Measurements from ENCODE around the gene MYO7A.

Gene MYO7A

DNA sequence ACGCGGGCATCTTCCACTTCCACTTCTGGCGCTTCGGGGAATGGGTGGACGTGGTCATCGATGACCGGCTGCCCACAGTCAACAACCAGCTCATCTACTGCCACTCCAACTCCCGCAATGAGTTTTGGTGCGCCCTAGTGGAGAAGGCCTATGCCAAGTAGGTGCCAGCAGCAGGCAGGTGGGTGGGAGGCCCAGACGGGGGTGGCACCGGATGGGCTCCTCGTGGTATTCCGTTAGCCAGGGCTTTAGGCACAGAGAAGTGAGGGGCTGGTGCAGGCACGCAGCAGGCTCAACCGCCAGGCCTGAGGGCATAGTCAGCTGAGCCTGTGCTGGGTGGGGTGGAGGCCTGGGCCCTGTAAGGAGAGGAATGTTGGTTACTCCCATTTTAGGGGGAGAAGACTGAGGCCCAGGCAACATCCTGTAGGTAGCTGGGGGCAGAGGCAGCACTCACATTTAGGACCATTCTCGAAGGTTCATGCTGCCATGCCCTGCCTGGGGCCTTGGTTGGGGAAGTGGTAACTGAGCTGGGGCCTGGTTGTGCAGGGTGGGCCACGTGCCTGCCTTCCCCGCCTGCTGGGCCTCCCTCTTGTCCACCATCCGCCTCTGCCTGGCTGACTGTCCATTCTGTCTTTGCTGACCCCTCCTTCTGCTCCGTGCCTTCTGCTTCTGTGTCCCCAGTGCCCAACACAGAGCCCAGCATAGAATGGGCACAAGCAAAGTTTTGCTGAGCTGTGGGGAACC is 15.2 kb upstream of the MYO7A start:
- FAIRE-seq = no peak

DNA sequence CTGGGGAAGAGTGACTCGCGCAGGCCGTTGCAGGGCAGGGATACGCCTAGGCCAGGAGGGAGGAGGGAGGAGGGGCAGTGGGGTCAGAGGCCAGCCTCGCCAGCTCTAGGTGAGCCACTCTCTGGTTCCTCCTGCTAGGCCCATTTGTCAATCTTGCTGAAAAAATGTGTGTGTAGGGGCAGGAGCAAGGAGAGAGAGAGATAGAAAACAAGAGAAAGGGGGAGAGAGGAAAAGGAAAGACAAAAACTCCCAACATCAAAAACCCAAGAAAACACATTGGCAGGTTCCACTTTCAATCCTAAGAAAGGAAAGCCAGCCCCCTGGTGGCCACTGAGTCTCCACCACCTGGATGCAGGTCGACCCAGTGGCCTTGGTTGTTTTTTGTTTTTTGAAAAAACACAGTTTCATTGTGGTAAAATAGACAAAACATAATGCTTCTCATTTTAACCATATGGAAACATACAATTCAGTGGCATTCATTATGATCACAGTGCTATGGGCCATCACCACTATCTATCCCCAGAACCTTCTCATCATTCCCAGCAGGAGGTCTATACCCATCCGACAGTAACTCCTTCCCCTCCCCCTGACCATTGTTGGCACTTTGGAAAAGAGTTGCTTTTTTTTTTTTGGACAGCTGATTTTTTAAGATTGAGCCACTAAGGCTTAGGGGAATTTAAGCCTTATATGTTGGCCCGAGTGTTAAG is 14.5 kb upstream of the MYO7A start:
- no peak for FAIRE-seq

DNA sequence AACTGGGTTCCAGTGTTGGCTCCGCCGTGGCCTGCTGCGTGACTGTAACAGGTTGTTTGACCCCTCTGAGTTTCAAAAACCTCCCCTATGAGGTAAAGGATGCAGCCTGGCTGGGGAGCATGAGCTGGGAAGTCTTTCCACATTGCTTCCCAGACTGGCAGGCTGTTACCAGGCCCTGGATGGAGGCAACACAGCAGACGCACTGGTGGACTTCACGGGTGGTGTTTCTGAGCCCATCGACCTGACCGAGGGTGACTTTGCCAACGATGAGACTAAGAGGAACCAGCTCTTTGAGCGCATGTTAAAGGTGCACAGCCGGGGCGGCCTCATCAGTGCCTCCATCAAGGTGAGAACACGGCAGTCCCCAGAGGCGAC is 14.0 kb upstream of the MYO7A start:
- FAIRE-seq = no peak

DNA sequence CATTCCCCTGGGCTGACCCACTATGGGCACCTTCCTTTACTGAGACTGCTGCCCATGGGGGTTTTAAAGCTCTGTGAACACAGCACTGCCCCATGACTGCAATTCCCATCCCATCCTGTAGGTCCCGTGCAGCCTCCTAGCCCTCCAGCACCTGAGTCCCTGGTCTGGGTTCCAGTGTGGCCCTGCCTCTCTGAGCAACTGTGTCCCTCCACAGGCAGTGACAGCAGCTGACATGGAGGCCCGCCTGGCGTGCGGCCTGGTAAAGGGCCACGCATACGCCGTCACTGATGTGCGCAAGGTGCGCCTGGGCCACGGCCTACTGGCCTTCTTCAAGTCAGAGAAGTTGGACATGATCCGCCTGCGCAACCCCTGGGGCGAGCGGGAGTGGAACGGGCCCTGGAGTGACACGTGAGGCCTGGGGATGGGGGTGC is 12.8 kb upstream of the MYO7A start:
- no peak for FAIRE-seq

DNA sequence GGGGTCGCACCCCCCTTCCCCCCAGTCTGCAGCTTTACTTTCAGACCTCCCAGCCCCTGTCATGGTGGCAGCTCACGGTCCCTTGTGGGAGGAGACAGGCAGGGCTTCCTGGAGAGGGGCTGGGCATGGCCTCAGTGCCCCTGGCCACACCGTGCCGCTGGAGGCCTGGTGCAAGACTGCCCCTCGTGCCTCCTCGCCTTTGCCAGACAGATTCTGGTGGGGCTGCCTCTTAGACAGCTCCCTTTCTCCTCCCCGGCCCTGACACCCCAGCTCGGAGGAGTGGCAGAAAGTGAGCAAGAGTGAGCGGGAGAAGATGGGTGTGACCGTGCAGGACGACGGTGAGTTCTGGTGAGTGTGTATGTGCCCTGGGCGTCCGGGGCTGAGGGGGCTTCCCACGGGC is 12.1 kb upstream of the MYO7A start:
- FAIRE-seq = no peak

DNA sequence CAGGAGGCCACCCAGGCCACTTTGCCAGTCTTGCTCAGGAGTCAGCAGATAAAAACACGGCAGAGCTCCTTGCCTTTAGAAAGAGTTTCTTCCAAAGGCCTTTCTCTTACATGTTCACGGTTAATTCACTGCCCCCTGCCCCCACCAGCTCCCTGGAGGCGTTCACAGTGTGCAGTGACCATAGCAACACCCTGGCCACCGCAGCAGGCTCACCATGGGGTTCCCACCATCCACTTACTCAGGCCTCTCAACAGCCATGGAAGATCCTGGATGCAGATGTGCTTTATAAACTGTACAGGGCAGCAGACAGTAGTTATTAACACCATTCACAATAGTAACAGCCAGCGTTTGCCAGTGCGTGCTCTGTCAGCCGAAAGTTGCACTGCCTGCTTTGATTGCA is 10.6 kb upstream of the MYO7A start:
- FAIRE-seq = no peak

DNA sequence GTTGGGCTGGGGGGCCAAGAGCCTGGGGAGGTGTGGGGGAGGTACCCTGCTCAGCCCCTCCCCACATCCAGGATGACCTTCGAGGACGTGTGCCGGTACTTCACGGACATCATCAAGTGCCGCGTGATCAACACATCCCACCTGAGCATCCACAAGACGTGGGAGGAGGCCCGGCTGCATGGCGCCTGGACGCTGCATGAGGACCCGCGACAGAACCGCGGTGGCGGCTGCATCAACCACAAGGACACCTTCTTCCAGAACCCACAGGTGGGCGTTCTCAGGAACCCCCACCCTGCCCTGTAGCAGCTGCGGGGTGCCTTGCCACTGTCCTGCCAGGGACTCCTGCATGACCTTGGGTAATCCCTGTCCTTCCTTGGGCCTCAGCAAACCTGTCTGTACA is 10.0 kb upstream of the MYO7A start:
- no peak for FAIRE-seq

DNA sequence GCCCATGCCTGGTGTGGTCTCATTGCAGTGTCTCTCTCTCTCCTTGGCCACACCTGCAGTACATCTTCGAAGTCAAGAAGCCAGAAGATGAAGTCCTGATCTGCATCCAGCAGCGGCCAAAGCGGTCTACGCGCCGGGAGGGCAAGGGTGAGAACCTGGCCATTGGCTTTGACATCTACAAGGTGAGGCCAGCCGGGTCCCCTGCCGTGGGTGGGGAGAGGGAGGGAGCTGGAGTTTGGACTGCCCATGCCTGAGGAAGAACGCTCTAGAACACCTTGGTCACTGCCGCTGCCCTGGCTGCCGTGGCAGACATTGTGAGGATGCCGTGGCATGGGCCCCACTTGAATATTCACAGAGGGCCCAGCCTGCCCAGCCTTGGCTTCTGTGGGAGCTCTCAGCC is 9.1 kb upstream of the MYO7A start:
- FAIRE-seq = no peak

DNA sequence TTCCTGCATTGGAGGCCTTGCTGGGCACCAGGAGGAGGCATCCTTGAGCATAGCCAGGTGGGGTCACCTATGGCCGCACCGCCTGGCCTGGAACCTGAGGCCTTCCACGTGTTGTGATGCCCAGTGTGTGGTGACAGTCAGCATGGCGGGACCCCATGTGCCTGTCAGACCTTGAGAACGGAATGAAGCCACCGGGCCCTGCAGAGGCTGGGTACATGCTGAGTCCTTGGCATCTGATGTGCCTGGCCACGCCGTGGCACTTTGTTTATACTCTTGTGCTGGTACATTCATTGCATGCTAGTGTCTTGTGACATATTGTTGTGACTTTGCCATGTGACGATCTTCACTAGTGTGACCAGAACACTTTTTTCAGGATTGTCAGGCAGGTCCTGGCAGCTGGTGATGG is 8.5 kb upstream of the MYO7A start:
- FAIRE-seq = no peak

DNA sequence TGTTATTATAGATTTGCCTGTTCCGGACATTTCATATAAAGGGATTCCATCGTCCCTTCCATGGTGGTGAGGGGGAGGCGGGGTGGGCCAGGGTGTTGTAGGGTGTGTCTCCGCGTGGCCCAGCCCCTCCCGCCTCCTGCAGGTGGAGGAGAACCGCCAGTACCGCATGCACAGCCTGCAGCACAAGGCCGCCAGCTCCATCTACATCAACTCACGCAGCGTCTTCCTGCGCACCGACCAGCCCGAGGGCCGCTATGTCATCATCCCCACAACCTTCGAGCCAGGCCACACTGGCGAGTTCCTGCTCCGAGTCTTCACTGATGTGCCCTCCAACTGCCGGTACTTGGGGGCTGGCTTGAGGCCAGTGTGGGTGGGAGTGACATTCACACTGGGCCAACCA is 7.5 kb upstream of the MYO7A start:
- no peak for FAIRE-seq

DNA sequence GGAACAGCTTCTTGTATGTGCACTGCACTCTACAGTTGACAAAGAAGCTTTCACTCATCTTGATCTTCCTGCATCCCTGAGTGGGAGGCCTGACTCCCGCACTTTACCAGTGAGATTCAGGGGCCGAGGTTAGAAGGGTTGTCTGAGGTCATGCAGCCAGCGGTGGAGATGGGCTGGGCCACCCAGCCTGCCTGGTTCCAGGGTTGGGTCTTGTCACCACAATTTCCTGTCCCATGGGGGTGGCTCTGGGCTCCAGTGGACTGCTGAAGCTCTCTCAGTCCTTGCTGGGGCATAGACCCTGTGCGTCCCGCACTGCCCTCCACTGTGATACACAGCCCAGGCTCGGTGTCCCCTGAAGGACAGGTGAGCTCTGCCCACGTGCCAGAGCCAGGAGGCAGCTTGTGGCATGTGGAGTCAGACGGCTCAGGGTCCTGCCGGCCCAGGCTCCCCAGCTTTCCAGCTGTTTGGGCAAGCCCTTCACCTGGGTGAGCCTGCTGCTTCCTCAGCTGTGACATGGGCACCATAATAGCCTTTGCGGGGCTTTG is 6.9 kb upstream of the MYO7A start:
- no peak for FAIRE-seq

DNA sequence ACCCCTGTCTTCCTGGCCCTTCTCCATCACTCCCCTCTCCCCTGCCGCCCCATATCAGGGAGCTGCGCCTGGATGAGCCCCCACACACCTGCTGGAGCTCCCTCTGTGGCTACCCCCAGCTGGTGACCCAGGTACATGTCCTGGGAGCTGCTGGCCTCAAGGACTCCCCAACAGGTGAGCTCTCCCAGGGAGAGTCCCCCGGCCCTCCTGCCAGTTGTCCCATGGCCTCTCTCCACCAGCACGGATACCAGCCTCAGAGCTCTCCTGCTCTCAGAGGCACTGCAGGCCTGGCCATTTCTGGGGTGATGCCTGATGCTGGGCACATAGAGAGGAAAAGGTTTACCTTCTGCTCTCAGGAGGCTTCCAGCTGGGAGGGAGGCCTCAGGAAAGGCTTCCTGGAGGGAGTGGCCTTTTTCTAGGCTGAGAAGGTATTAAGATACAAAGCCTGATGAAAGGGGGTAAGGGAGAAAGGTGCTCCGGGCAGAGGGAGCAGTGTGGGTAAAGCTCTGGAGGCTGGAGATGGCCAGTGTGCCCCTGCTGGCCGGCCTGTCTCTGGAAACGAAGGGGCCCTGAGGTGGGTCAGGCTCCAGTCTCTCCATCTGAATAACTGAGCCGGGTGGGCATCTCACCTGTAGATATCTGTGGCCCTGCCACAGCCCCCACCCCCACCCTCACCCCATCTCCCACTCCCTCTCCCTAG is 6.0 kb upstream of the MYO7A start:
- no peak for FAIRE-seq

DNA sequence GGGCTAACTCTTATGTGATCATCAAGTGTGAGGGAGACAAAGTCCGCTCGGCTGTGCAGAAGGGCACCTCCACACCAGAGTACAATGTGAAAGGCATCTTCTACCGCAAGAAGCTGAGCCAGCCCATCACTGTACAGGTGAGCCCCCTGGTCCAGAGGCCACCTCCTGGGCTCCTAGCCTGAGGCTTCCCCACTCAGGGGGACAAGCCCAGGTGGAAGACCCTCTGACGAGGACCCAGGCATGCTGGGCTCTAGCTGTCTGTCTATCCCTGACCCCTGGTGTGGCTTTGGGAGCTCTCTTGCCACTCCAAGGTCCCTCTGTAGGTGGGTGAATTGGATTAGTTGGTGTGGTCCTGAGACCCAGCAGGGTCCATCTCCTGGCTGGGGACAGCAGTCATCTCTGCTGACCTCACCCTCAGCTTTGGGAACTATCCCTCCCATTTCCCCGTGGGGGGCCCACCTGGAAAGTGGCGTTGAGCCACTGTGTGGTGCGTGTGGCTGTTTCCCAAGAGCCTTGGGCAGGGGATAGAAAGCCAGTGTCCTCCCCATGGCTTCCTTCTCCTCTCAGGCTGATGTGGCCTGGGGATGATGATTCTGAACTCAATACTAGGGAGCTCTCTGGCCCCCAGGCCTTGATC is 5.4 kb upstream of the MYO7A start:
- FAIRE-seq = no peak

DNA sequence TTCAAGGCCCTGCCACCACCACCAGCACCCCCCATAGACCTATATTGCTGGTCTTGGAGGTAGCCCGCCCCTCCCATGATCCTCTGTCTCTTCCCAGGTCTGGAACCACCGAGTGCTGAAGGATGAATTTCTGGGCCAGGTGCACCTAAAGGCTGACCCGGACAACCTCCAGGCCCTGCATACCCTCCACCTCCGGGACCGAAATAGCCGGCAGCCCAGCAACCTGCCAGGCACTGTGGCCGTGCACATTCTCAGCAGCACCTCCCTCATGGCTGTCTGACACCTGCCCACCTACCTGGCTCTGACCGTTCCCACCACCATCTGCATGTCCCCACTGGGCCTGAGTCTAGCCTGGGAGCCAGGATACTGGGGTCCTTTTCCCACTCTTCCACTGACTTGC is 4.5 kb upstream of the MYO7A start:
- no peak for FAIRE-seq

DNA sequence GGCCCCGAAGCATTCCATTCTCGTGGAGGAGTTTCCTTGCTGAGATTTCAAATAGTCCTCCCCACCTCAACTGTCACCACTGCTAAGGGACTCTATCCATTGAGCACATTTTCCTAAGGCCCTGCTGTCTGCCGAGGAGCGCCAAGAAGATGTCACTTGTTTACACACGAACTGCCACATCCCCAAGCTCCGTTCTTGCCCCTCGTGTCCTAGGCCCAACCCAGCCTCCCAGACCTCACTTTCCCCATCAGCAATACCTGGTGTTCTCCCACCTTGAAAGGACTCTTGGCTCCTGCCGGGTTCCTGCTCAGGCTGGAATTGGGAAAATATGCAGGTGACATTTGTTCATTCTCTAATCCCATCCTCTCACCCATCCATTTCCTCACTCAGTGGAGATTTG is 4.0 kb upstream of the MYO7A start:
- no peak for FAIRE-seq

DNA sequence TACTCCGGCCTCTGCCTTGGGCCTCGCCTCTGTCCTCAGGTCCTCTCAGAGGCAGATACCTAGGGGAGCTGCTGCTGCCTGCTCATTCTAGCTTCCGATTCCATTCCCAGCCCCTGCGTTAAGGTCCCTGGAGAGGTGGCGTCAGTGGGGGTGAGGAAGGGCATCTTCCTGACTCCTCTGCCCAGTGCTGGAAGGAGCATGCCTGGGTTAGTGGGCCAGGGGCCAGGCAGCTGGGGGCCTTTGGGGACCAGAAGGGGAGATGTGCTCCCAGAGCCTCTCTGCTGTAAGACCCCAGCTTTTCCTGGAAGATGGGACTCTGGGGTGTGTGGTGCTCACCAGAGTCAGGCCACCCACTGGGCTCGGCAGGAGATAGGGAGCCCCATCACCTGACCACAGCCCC is 3.6 kb upstream of the MYO7A start:
- FAIRE-seq = no peak

DNA sequence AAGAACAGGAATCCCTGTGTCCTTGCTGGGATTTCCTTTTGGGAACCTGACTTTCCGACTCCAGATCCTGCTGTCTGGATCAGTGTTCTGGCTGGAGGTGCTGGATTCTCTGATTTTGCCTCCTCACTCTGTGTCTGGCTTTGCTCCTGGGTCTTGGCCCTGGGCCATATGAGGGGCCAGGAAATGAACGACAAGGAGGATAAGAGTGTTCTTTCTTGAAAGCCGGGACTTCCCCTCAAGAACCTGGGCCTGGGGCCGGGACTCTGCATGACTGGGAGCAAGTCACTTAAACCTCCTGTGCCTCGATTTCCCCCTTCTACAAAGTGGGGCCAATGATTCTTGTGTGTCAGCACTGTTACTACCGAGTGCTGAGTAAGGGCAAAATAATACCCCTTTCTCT is 2.9 kb upstream of the MYO7A start:
- FAIRE-seq = no peak

DNA sequence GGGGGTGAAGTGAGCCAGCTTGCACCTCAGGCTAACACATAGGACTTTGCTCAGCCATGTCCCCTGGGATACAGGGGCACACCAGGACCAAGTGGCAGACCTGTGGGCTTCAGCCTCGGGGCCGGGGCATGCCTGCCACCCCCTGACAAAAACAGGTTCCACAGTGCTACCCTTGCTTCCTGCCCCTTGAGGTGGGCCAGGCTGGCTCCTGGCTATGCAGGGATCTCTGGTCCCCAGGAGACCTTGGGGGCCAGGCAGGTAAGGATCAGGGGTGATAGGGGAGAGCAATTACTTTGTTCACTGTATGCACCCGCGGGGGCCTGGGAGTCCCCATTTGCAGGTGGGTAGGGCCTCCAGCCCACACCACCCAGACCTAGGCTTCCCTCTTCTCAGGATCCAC is 2.4 kb upstream of the MYO7A start:
- FAIRE-seq = no peak

DNA sequence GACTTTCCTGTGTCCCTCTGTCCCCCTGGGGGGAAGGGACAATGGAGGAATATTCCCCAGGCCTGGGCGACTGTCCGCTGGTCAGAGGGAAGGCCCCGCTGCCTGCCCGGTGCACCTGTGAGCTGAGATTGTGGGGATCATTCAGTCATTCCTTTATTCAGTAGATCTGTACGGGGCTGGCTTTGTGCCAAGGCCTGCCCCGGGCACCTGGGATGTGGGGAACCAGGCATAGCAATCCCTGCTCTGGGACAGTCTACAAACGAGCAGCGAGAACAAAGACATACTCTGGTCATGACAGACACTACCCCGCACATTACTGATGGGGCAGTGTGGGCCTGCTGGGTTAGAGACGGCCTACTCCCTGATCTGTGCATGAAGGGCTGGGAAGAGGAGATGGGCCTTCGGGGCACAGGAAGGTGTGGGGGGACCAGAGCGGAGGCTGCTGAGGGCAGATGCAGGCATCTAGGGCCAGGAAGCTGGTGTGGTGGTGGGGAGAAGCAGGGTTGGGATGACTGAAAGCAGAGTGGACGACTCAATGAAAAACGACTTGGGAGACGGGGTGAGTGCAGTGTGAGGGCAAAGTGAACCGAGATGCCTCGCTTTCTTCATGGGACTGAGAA is 1.8 kb upstream of the MYO7A start:
- no peak for FAIRE-seq

DNA sequence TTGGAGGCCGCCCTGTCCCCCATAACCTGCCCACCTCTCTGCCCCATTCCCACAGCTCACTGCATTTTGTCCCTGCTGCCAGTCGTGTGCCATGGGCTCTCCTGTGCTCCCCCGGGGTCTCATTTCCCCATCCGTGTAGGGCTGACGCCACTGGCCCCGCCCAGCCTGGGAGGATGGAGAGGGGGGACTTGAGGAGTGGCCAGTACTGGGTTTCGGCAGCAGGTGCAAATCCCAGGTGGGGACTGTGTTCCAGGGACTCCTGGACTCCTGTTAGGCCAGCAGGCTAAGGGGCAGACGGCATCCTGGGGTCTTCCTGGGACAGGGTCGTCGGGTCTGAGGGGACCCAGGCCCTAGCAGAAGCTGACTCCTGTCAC is 1.2 kb upstream of the MYO7A start:
- no peak for FAIRE-seq

DNA sequence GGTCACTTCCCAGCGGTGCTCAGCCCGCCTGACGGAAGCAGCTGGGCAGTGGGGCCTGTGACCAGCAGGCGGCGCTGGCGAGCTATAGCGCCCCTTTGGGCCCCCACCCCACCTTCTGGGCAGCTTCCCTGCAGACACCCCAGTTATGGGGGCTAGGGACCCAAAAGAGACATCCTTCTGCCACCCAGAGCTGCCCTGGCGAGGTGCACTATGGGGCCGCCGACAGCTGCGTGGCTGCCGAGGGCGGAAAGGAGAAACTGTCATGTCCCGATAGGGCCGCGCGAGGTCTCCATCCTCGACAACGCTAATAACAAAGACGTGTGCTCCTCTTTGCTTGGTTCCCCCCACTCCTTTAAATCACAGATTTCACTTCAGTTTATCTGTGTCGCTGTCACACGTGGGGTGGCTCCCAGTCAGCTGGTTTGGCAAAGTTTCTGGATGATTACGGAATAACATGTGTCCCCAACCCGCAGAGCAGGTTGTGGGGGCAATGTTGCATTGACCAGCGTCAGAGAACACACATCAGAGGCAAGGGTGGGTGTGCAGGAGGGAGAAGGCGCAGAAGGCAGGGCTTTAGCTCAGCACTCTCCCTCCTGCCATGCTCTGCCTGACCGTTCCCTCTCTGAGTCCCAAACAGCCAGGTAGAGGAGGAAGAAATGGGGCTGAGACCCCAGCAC is 673 bp upstream of the MYO7A start:
- FAIRE-seq = no peak

DNA sequence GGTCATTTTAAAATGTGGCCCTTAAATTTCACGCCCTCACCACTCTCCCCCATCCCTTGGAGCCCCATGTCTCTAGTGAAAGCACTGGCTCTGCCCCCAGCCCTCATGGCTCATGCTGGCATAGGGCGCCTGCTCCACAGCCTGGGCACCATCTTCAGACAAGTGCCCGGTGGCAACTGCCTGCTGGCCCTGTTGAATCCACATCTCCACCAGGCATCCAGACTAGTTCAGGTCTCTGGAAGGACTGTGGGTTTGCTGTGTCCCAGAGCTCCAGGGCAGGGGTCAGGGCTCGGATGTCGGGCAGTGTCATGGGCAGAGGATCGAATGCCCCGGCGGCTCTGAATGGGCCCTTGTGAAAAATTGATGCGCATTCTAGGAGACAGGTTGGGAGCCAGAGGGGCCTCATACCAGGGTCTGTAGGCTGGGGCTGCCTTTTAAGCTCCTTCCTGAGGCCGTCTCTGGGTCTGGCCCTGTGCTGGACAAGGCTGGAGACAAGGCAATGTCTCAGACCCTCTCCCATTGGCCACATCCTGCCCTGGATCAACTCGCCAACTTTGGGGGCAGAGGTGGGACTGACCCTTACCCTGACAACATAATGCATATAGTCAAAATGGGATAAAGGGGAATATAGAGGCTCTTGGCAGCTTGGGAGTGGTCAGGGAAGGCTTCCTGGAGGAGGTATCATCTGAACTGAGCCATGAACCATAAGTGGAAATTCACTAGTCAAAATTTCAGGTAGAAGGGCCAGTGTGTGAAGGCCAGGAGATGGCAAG is 1.2 kb downstream of the MYO7A start:
- FAIRE-seq = no peak

Measured in islet of Langerhans (tissue), 1 donor.